Measurements from ENCODE around the gene POM121C.
"Not testable (repeated sequence)": the region's sequence is repeated elsewhere in the genome, so short reads cannot be mapped to it uniquely, and the experiment has no call there.

DNA sequence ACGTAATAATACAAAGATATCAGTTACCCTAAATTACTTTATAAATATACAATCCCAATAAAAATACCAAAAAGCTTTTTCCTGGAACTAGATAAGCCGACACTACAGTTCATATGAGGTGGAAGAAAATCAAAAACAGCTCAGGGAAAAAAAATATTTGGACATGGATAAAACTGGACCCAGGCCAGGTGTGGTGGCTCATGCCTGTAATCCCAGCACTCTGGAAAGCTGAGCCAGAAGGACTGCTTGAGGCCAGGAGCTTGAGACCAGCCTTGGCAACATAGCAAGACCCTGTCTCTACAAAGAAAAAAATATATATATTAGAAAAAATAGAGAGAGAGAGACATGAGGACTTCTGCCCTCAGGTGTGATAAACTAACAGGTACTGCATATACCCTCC, 32.7 kb upstream of the POM121C start:
- not testable (repeated sequence) for TF ChIP-seq CTCF (conservative IDR thresholded peaks at IDR 0.05 in 1 of 2, IDR thresholded peaks at IDR 0.05 in 1 of 2; ENCODE audit: extremely low read depth in 1 of 2, insufficient read depth in 1 of 2, low read depth in 1 of 2, low read length in 2 of 2); EZH2 (IDR thresholded peaks at IDR 0.05; ENCODE audit: borderline replicate concordance, low read length)
